ENCODE data around the gene TXNDC5. TPM values are rescaled to one million over a fixed set of nuclear protein-coding genes. Genes with fewer than 3 reads are reported as not detected.

TXNDC5 gene
- total and polyA plus RNA-seq, 10 donors = 25.9 to 645 (median 194) TPM

DNA sequence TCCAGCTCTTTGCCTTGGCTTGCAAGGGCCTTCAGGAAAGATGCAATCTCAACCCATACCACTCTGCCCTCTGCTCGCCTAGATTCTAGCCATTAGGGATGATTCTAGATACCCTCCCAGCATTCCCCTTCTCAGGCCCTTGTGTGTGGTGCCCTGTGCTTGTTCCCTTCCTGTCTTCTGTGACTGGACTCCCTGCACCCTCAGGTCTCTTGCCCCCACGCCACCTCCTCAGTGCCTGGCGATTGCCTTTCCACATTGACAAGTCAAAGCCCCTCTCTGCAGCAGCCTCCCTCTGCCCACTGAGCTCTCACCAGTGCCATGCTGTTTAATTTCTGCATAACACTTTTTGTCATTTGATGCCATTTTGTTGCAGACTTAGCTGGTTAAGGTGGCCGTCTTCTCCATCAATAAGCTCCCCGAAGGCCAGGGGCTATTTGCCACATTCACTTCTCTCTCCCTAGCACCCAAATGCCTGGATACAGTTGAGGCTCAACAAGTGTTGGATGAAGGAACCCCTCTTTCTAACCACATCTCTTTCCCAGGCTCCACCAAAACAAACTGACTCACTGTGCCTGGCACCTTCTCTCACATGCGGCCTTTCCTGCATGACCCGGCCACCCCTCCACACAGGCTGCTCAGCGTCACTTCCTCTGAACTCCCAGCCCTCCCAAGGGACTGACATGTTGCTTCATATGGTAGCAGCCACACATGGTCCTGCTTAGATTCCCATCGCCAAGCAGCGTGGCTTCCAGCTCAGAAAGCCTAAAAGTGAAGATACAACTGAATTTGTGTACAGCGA lies 4.6 kb upstream of the TXNDC5 start:
- Histone ChIP-seq H3K4me3 (no peak overlapping the region), H3K36me3 (no peaks in the 10 kb centered on the region), H3K4me1 (peaks cover 0 to 41% (median 6%) of the 10 kb centered on the region in 6 donors), H3K27me3 (replicated peaks in 1 of 7) (no peaks in the 10 kb centered on the region), H3K9me3 (no peaks in the 10 kb centered on the region), H3K27ac (peak overlapping the region in 3 of 8 donors; percentile 62 to 71 (median 66))
- DNase-seq = peak; percentile 81
- WGBS, 5 donors = 69 to 79% (median 75%) methylated on average over 11 of the region's 11 CpGs
- TF ChIP-seq CTCF (IDR thresholded peaks at IDR 0.05 in 8 of 11, conservative IDR thresholded peaks at IDR 0.05 in 3 of 11) = no peak
- peak in 2 of 3 donors; percentile 33 to 61 for TF ChIP-seq POLR2AphosphoS5 (IDR thresholded peaks at IDR 0.05)
- intact Hi-C loops (cut with DNase I; ENCODE audit: low total_unique reads) = no loop called here

GRCh38 chr6:7914311-7914710 lies 3.7 kb upstream of the TXNDC5 start:
- Histone ChIP-seq H3K36me3 (no peaks in the 10 kb centered on the region), H3K27me3 (replicated peaks in 1 of 7) (no peaks in the 10 kb centered on the region), H3K27ac (peak overlapping the region in 2 of 8 donors; percentile 66 to 71), H3K4me3 (no peak overlapping the region), H3K9me3 (no peaks in the 10 kb centered on the region), H3K4me1 (peaks cover 3 to 47% (median 10%) of the 10 kb centered on the region in 6 donors)
- TF ChIP-seq CTCF (IDR thresholded peaks at IDR 0.05 in 8 of 11, conservative IDR thresholded peaks at IDR 0.05 in 3 of 11) = no peak
- intact Hi-C loops (cut with DNase I; ENCODE audit: low total_unique reads) = no loop called here
- 78 to 89% (median 82%) methylated on average over 5 of the region's 5 CpGs for WGBS, 5 donors
- no peak for DNase-seq

DNA sequence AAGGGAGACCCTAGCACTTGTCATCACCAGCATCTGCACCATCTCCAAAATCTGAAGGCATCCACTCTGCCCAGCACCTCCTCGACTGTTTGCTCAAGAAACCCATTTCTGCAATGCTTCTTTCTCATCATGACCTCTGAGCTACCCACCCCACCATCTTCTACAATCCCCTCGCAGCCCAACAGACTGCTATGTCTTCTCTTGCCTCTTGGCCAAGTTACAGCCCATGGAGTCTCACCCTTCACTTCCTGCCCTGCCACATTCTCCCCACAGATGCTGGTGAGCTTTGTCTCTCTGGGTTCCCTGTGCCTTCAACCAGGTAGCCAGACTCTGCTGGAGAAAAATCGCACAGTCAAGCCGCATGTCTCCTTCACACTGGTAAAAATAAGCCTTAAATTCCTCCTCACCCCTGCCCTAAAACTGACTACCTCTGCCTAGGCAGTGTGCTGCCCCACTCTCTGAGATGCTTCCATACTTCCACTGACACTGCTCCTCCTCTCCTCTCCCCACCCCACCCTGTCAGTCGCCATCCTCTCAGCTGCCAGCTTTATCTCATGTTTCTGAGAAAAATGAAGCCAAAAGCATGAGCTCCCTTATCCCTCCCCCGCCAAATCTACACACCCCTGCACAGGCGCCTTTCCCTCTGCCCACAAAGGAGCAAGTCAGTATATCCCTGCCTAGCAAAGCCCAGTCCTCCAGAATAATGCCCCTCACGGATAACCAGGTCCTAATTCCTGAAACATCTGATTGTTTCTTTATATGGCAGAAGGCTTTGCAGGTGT lies 2.3 kb upstream of the TXNDC5 start:
- no peak for DNase-seq
- Histone ChIP-seq H3K27me3 (replicated peaks in 1 of 7) (no peaks in the 10 kb centered on the region), H3K27ac (peak overlapping the region in 2 of 8 donors; percentile 84 to 87), H3K4me1 (peaks cover 11 to 53% (median 19%) of the 10 kb centered on the region in 6 donors), H3K4me3 (no peak overlapping the region), H3K36me3 (no peaks in the 10 kb centered on the region), H3K9me3 (no peaks in the 10 kb centered on the region)
- 81 to 87% (median 85%) methylated on average over 8 of the region's 8 CpGs for WGBS, 5 donors
- intact Hi-C loops (cut with DNase I; ENCODE audit: low total_unique reads) = no loop called here
- TF ChIP-seq CTCF (IDR thresholded peaks at IDR 0.05 in 8 of 11, conservative IDR thresholded peaks at IDR 0.05 in 3 of 11) (no peak), POLR2AphosphoS5 (IDR thresholded peaks at IDR 0.05) (no peak), POLR2A (IDR thresholded peaks at IDR 0.05) (no peak)

DNA sequence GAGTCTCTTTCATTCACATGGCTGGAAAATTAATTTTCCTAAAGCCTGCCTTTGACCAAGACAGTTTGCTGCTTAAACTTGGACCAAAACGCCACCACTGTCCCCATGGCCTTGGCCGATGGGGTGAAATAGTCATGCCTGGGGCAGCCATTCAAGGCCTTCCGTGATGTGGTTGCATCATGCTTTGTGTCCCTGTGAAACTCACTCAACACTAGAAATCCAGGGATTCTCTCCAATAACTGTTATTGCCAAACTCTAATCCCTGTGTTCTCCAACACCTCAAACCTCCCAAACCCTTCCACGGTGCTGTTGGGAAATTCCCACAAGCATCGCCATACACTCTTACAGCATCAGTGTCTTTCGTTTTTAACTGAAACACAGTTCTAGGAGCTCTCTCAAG lies 1.4 kb upstream of the TXNDC5 start:
- Histone ChIP-seq H3K4me1 (peaks cover 11 to 56% (median 19%) of the 10 kb centered on the region in 6 donors), H3K9me3 (no peaks in the 10 kb centered on the region), H3K4me3 (no peak overlapping the region), H3K27me3 (replicated peaks in 1 of 7) (no peaks in the 10 kb centered on the region), H3K27ac (peak overlapping the region in 3 of 8 donors; percentile 16 to 87 (median 84)), H3K36me3 (no peaks in the 10 kb centered on the region)
- intact Hi-C loops (cut with DNase I; ENCODE audit: low total_unique reads) = no loop called here
- no peak for TF ChIP-seq POLR2A (IDR thresholded peaks at IDR 0.05)
- no peak for TF ChIP-seq CTCF (IDR thresholded peaks at IDR 0.05 in 8 of 11, conservative IDR thresholded peaks at IDR 0.05 in 3 of 11)
- TF ChIP-seq POLR2AphosphoS5 (IDR thresholded peaks at IDR 0.05) = no peak
- 79 to 89% (median 84%) methylated on average over 6 of the region's 6 CpGs for WGBS, 5 donors
- no peak for DNase-seq

Data from spleen (tissue), 11 donors.